Activated B cell treated with CpG ODN at 0.5 μM for 24 hours (primary cell): ENCODE data around the gene KRTAP1-3. TPM values are rescaled to one million over a fixed set of nuclear protein-coding genes. Genes with fewer than 3 reads are reported as not detected.
"Not testable (repeated sequence)": the region's sequence is repeated elsewhere in the genome, so short reads cannot be mapped to it uniquely, and the experiment has no call there.

ENCODE experiments used
- ATAC-seq: fragments of 200-7000 bp; cut with Tn5 transposase; one replicate; pipeline ENCODE4 v1.10.0; 2021; ENCODE audit warnings: low read depth, mild to moderate bottlenecking, moderate library complexity
- CTCF ChIA-PET: fragments of 350-600 bp; sonication (Branson Sonifier 250); formaldehyde crosslinking; loops from one replicate; lab custom pipeline; 2021; ENCODE audit warnings: antibody characterized with exemption; lab: Charles Lee
- POLR2A ChIA-PET: fragments of 350-600 bp; sonication (Branson Sonifier 250); formaldehyde crosslinking; loops from one replicate; lab custom pipeline; 2021; ENCODE audit warnings: antibody characterized with exemption; lab: Charles Lee
- DNase-seq: peaks from one replicate; pipeline ENCODE4 v3.0.0; 2022
- H3K27ac Mint-ChIP-seq: one replicate; pipeline ENCODE4 v1.8.0; 2020; ENCODE audit warnings: mixed read lengths
- H3K27me3 Mint-ChIP-seq: one replicate; pipeline ENCODE4 v1.8.0; 2021; ENCODE audit warnings: mixed read lengths
- H3K36me3 Mint-ChIP-seq: one replicate; pipeline ENCODE4 v1.8.0; 2021; ENCODE audit warnings: low read depth, mixed read lengths
- H3K4me1 Mint-ChIP-seq: one replicate; pipeline ENCODE4 v1.8.0; 2021; ENCODE audit warnings: mixed read lengths
- H3K4me3 Mint-ChIP-seq: one replicate; pipeline ENCODE4 v1.8.0; 2020; ENCODE audit warnings: mild to moderate bottlenecking, mixed read lengths
- H3K9me3 Mint-ChIP-seq: one replicate; pipeline ENCODE4 v1.8.0; 2020; ENCODE audit warnings: mixed read lengths
- intact Hi-C: fragments of 100-400 bp; cut with micrococcal nuclease; formaldehyde crosslinking; loops from one replicate; pipeline ENCODE4 v1.15.1; 2024
- total RNA-seq: library from RNA; stranded (reverse); gene quantifications from 2 replicates; pipeline ENCODE4 v1.2.3, GENCODE V29; 2022
- TF ChIP-seq, protein P1 (sequence below): fragments of 200-600 bp; IDR thresholded peaks from one replicate; pipeline ENCODE4 v1.8.0; 2022; ENCODE audit warnings: antibody characterized with exemption, mild to moderate bottlenecking

KRTAP1-3 gene
- total RNA-seq, 1 donor from 2014 or later, result not detected

- DNase-seq (no peak), ATAC-seq (no peak)
- H3K4me3 Mint-ChIP-seq, result no peak overlapping the region
- TF ChIP-seq, protein P1, sequence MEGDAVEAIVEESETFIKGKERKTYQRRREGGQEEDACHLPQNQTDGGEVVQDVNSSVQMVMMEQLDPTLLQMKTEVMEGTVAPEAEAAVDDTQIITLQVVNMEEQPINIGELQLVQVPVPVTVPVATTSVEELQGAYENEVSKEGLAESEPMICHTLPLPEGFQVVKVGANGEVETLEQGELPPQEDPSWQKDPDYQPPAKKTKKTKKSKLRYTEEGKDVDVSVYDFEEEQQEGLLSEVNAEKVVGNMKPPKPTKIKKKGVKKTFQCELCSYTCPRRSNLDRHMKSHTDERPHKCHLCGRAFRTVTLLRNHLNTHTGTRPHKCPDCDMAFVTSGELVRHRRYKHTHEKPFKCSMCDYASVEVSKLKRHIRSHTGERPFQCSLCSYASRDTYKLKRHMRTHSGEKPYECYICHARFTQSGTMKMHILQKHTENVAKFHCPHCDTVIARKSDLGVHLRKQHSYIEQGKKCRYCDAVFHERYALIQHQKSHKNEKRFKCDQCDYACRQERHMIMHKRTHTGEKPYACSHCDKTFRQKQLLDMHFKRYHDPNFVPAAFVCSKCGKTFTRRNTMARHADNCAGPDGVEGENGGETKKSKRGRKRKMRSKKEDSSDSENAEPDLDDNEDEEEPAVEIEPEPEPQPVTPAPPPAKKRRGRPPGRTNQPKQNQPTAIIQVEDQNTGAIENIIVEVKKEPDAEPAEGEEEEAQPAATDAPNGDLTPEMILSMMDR, result no peak
- no peaks in the 10 kb centered on the region for H3K36me3 Mint-ChIP-seq
- no peak overlapping the region for H3K27ac Mint-ChIP-seq
- no peaks in the 10 kb centered on the region for H3K4me1 Mint-ChIP-seq
- no peaks in the 10 kb centered on the region for H3K9me3 Mint-ChIP-seq
- H3K27me3 Mint-ChIP-seq, result peaks cover 18% of the 10 kb centered on the region
- ChIA-PET POLR2A (interaction anchor here (0.5 kb wide), 1 partner anchor 193 kb away, joined by 5 read pairs; no protein-coding TSS in a partner anchor), CTCF (no interaction called here)
- intact Hi-C loops, result no loop called here
These were observed 30.3 kb downstream of the KRTAP1-3 start for GRCh38 chr17:41004397-41004796.

GRCh38 chr17:41003926-41004325 is 30.7 kb downstream of the KRTAP1-3 start:
- H3K4me3 Mint-ChIP-seq, result no peak overlapping the region
- CTCF ChIA-PET, result no interaction called here
- H3K9me3 Mint-ChIP-seq, result no peaks in the 10 kb centered on the region
- no peaks in the 10 kb centered on the region for H3K36me3 Mint-ChIP-seq
- ATAC-seq (no peak), DNase-seq (no peak)
- POLR2A ChIA-PET, result interaction anchor here (0.5 kb wide), 1 partner anchor 194 kb away, joined by 5 read pairs; no protein-coding TSS in a partner anchor
- intact Hi-C loops, result no loop called here
- no peaks in the 10 kb centered on the region for H3K4me1 Mint-ChIP-seq
- H3K27me3 Mint-ChIP-seq, result peaks cover 19% of the 10 kb centered on the region
- TF ChIP-seq, protein P1, result no peak
- no peak overlapping the region for H3K27ac Mint-ChIP-seq

- H3K4me1 Mint-ChIP-seq, result no peaks in the 10 kb centered on the region
- H3K27me3 Mint-ChIP-seq, result peaks cover 25% of the 10 kb centered on the region
- ChIA-PET CTCF (no interaction called here), POLR2A (no interaction called here)
- TF ChIP-seq, protein P1, result no peak
- DNase-seq, result no peak
- H3K27ac Mint-ChIP-seq, result no peak overlapping the region
- H3K4me3 Mint-ChIP-seq, result no peak overlapping the region
- no peak for ATAC-seq
- no peaks in the 10 kb centered on the region for H3K36me3 Mint-ChIP-seq
- intact Hi-C loops, result no loop called here
- no peaks in the 10 kb centered on the region for H3K9me3 Mint-ChIP-seq
These were observed 31.9 kb downstream of the KRTAP1-3 start for GRCh38 chr17:41002814-41003213.

DNA sequence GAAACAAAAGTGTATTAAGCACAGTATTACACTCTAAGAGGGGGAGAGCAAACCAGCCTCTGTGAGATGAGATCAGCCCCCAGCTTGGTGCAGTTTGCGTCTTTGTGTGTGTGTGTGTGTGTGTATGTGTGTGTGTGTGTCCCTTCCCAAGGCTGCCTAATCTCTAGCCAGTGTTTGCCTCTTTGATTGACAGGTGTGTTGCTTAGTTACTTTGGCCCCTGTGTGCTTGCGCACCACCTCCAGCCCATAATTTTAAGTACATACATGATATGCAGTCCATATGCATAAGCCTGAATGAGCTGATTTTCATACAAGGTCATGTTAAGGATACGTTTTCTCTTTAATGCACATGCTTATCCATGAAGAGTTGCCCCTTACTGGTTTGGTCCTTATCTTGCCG is 32.9 kb downstream of the KRTAP1-3 start:
- TF ChIP-seq, protein P1, result no peak
- ChIA-PET POLR2A (no interaction called here), CTCF (no interaction called here)
- no peak for ATAC-seq
- Mint-ChIP-seq H3K4me1 (no peaks in the 10 kb centered on the region), H3K4me3 (no peak overlapping the region), H3K27me3 (peaks cover 34% of the 10 kb centered on the region), H3K36me3 (no peaks in the 10 kb centered on the region), H3K27ac (no peak overlapping the region), H3K9me3 (no peaks in the 10 kb centered on the region)
- intact Hi-C loops, result no loop called here
- DNase-seq, result no peak

- H3K4me3 Mint-ChIP-seq, H3K27ac Mint-ChIP-seq, ATAC-seq, CTCF ChIA-PET, intact Hi-C loops, POLR2A ChIA-PET, H3K4me1 Mint-ChIP-seq, H3K36me3 Mint-ChIP-seq, DNase-seq, H3K9me3 Mint-ChIP-seq: not testable (repeated sequence)
- H3K27me3 Mint-ChIP-seq, result peaks cover 34% of the 10 kb centered on the region
These were observed 35.1 kb downstream of the KRTAP1-3 start, which contains the start of gene KRTAP3-2 for GRCh38 chr17:40999563-40999962. Gene KRTAP3-2, minus strand, starts transcription at chr17:40999906. Its CDS starts 53 bp downstream, at chr17:40999853.

DNA sequence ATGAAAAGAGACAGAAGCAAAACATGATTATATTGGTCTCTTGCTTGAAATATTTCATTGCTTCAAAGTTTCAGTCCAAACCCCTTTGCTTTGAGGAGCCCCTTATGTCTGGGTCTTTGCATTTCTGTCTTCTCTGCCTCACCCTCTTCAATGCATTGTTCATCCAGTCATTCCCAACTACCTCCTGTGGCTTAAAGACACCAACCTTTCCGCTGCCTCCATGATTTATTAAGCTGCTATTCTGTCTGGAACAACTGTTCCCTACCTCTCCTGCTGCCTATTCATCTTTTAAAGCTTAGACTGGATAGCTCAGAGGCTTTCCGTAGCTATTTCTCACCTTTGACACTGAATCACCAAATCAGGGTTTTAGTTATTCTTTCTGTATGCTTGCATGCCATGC is 37.3 kb downstream of the KRTAP1-3 start:
- Mint-ChIP-seq H3K27me3 (peaks cover 42% of the 10 kb centered on the region), H3K9me3 (no peaks in the 10 kb centered on the region), H3K4me1 (no peaks in the 10 kb centered on the region), H3K36me3 (no peaks in the 10 kb centered on the region), H3K27ac (no peak overlapping the region), H3K4me3 (no peak overlapping the region)
- ChIA-PET POLR2A (no interaction called here), CTCF (no interaction called here)
- DNase-seq (no peak), ATAC-seq (no peak)
- intact Hi-C loops, result no loop called here
- TF ChIP-seq, protein P1, result no peak
